Thymus (tissue), 11 donors: ENCODE results near the gene ADCYAP1R1. TPM values are rescaled to one million over a fixed set of nuclear protein-coding genes. Genes with fewer than 3 reads are reported as not detected.

Experiments
- DNase-seq, 9 donors: peaks; one replicate each; pipeline ENCODE4 v3.0.0-alpha.2; 2013; ENCODE audit warnings: low spot score in 9 of 9, low read depth in 6 of 9, missing footprints in 1 of 9
- H3K27ac ChIP-seq, 2 donors: one replicate each; pipeline ENCODE4 v1.5.1; 2013; ENCODE audit warnings: control low read depth in 1 of 2, low read depth in 1 of 2, low read length in 1 of 2, mild to moderate bottlenecking in 1 of 2, moderate library complexity in 1 of 2
- H3K27me3 ChIP-seq, 2 donors: one replicate each; pipeline ENCODE4 v1.5.1; 2013; ENCODE audit warnings: low read length in 1 of 2; ENCODE audit not compliant: control insufficient read depth in 2 of 2, insufficient read depth in 1 of 2
- H3K36me3 ChIP-seq, 2 donors: one replicate each; pipeline ENCODE4 v1.5.1; 2013; ENCODE audit warnings: low read length in 1 of 2, mild to moderate bottlenecking in 1 of 2, moderate library complexity in 1 of 2; ENCODE audit not compliant: control insufficient read depth in 2 of 2, insufficient read depth in 2 of 2
- H3K4me1 ChIP-seq, 2 donors: one replicate each; pipeline ENCODE4 v1.5.1; 2013; ENCODE audit warnings: low read length in 2 of 2; ENCODE audit not compliant: control insufficient read depth in 2 of 2, insufficient read depth in 2 of 2
- H3K4me3 ChIP-seq, 2 donors: one replicate each; pipeline ENCODE4 v1.5.1; 2013; ENCODE audit warnings: low read length in 2 of 2, control low read depth in 1 of 2, mild to moderate bottlenecking in 1 of 2
- H3K9me3 ChIP-seq, 2 donors: one replicate each; pipeline ENCODE4 v1.5.1; 2013; ENCODE audit warnings: low read length in 1 of 2, mild to moderate bottlenecking in 1 of 2; ENCODE audit not compliant: control insufficient read depth in 2 of 2, insufficient read depth in 1 of 2
- WGBS: extraction: QIAGEN DNeasy Blood & Tissue Kit; methylation state at CpG from one replicate; pipeline ENCODE4 v1.1.7; 2013; 5-methylcytosine and 5-hydroxymethylcytosine counted together
- polyA plus RNA-seq: library from polyadenylated mRNA; stranded (reverse); fragments of 200-250 nt; gene quantifications from one replicate; pipeline ENCODE4 v1.2.3, GENCODE V29; 2013
- total RNA-seq: library from RNA; stranded (reverse); fragments of 120-200 nt; gene quantifications from one replicate; pipeline ENCODE4 v1.2.4, GENCODE V29; 2013
- donor health status: healthy.

The ADCYAP1R1 gene
- total and polyA plus RNA-seq, 2 donors = 0.21 to 0.61 TPM

- Histone ChIP-seq H3K27ac (no peak overlapping the region), H3K4me3 (no peak overlapping the region), H3K36me3 (no peaks in the 10 kb centered on the region), H3K9me3 (no peaks in the 10 kb centered on the region), H3K4me1 (no peaks in the 10 kb centered on the region), H3K27me3 (no peaks in the 10 kb centered on the region)
- WGBS = 90% methylated on average over 8 of the region's 8 CpGs
- no peak for DNase-seq
Observed at GRCh38 chr7:31104361-31105255, 52.5 kb downstream of the ADCYAP1R1 start.

- no peak overlapping the region for H3K4me3 ChIP-seq
- WGBS = 88% methylated on average over 7 of the region's 7 CpGs
- H3K27ac ChIP-seq = no peak overlapping the region
- no peak for DNase-seq
- no peaks in the 10 kb centered on the region for H3K36me3 ChIP-seq
- H3K27me3 ChIP-seq = no peaks in the 10 kb centered on the region
- H3K9me3 ChIP-seq = no peaks in the 10 kb centered on the region
- H3K4me1 ChIP-seq = no peaks in the 10 kb centered on the region
Observed at GRCh38 chr7:31105256-31105950, 53.3 kb downstream of the ADCYAP1R1 start.

GRCh38 chr7:31106303-31107105 is 54.4 kb downstream of the ADCYAP1R1 start:
- no peaks in the 10 kb centered on the region for H3K4me1 ChIP-seq
- WGBS = 89% methylated on average over 13 of the region's 13 CpGs
- no peaks in the 10 kb centered on the region for H3K27me3 ChIP-seq
- no peaks in the 10 kb centered on the region for H3K9me3 ChIP-seq
- H3K36me3 ChIP-seq = no peaks in the 10 kb centered on the region
- no peak overlapping the region for H3K27ac ChIP-seq
- DNase-seq = no peak
- H3K4me3 ChIP-seq = no peak overlapping the region

GRCh38 chr7:31107106-31108090 is 55.3 kb downstream of the ADCYAP1R1 start:
- Histone ChIP-seq H3K27ac (no peak overlapping the region), H3K4me3 (no peak overlapping the region), H3K4me1 (no peaks in the 10 kb centered on the region), H3K27me3 (no peaks in the 10 kb centered on the region), H3K36me3 (no peaks in the 10 kb centered on the region), H3K9me3 (no peaks in the 10 kb centered on the region)
- WGBS = 95% methylated on average over 15 of the region's 15 CpGs
- DNase-seq = no peak

- Histone ChIP-seq H3K4me1 (no peaks in the 10 kb centered on the region), H3K36me3 (no peaks in the 10 kb centered on the region), H3K27ac (no peak overlapping the region), H3K27me3 (no peaks in the 10 kb centered on the region), H3K4me3 (no peak overlapping the region), H3K9me3 (no peaks in the 10 kb centered on the region)
- DNase-seq = no peak
- 75% methylated on average over 1 of the region's 1 CpG for WGBS
Observed at GRCh38 chr7:31108097-31108657, 56.1 kb downstream of the ADCYAP1R1 start.

- Histone ChIP-seq H3K27ac (no peak overlapping the region), H3K9me3 (no peaks in the 10 kb centered on the region), H3K36me3 (no peaks in the 10 kb centered on the region), H3K27me3 (no peaks in the 10 kb centered on the region), H3K4me3 (no peak overlapping the region), H3K4me1 (no peaks in the 10 kb centered on the region)
- 88% methylated on average over 3 of the region's 3 CpGs for WGBS
- no peak for DNase-seq
Observed at GRCh38 chr7:31109751-31110150, 57.6 kb downstream of the ADCYAP1R1 start.

GRCh38 chr7:31110331-31111108 is 58.4 kb downstream of the ADCYAP1R1 start:
- Histone ChIP-seq H3K27me3 (no peaks in the 10 kb centered on the region), H3K27ac (no peak overlapping the region), H3K36me3 (no peaks in the 10 kb centered on the region), H3K9me3 (no peaks in the 10 kb centered on the region), H3K4me3 (no peak overlapping the region), H3K4me1 (no peaks in the 10 kb centered on the region)
- 97% methylated on average over 7 of the region's 7 CpGs for WGBS
- no peak for DNase-seq

GRCh38 chr7:31111109-31111451 is 59.0 kb downstream of the ADCYAP1R1 start:
- Histone ChIP-seq H3K4me1 (no peaks in the 10 kb centered on the region), H3K27me3 (no peaks in the 10 kb centered on the region)
- DNase-seq = no peak

More at GRCh38 chr7:31111109-31111451, 59.0 kb downstream of the ADCYAP1R1 start:
- no peaks in the 10 kb centered on the region for H3K36me3 ChIP-seq
- H3K9me3 ChIP-seq = no peaks in the 10 kb centered on the region
- no peak overlapping the region for H3K27ac ChIP-seq
- no peak overlapping the region for H3K4me3 ChIP-seq
